ENCODE results near the gene APOBEC4.

- no peak for TF ChIP-seq CTCF (IDR thresholded peaks at IDR 0.05)
- TF ChIP-seq POLR2A (IDR thresholded peaks at IDR 0.05), result no peak
Observed at GRCh38 chr1:183702813-183703198, 49.7 kb upstream of the APOBEC4 start.
